GM12874 (cell line): ENCODE measurements around the gene IRX5.
A peak's percentile ranks its signal among the peaks of the same experiment; 100 is the strongest.

Source experiments
- TF ChIP-seq, protein P1 (sequence below): IDR thresholded peaks from 2 replicates; pipeline ENCODE4 v1.5.1; 2011; ENCODE audit warnings: low read depth, mild to moderate bottlenecking, control low read depth, low read length, moderate library complexity; ENCODE audit not compliant: insufficient read depth

The IRX5 gene

GRCh38 chr16:54923988-54924387 lies 6.7 kb upstream of the IRX5 start:
- TF ChIP-seq, protein P1, sequence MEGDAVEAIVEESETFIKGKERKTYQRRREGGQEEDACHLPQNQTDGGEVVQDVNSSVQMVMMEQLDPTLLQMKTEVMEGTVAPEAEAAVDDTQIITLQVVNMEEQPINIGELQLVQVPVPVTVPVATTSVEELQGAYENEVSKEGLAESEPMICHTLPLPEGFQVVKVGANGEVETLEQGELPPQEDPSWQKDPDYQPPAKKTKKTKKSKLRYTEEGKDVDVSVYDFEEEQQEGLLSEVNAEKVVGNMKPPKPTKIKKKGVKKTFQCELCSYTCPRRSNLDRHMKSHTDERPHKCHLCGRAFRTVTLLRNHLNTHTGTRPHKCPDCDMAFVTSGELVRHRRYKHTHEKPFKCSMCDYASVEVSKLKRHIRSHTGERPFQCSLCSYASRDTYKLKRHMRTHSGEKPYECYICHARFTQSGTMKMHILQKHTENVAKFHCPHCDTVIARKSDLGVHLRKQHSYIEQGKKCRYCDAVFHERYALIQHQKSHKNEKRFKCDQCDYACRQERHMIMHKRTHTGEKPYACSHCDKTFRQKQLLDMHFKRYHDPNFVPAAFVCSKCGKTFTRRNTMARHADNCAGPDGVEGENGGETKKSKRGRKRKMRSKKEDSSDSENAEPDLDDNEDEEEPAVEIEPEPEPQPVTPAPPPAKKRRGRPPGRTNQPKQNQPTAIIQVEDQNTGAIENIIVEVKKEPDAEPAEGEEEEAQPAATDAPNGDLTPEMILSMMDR = no peak

DNA sequence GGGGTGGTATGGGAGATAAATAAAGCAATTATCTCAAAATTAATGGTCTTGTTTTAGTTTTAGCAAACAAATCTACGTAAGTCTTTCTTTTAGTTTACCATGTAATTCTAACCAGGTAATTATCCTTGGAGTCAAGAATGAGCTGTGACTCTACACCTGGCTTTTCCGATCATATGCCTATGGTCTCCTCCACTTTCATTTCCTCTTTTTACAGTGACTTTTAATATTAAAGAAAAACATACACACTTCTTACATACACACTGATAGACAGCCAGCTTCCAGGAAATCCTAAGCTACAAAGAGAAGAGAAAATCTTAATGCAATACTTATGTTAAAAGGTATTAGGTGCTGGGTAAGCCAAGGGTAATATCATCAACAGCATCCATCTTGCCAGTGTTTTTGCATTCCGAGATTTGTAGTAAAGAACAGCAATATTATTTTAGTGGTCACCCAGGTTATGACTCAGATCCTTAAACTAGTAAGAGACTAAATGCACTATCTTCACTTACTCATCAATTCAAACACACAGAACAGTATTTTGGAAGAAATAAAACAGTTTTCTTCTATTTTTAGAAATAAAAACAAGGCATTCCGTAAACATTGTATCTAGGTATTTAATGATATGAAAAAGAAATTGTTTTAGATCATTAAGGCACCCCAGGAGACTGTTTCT lies 4.4 kb upstream of the IRX5 start:
- TF ChIP-seq, protein P1 = no peak

GRCh38 chr16:54927125-54928015 lies 3.3 kb upstream of the IRX5 start:
- TF ChIP-seq, protein P1 = no peak

DNA sequence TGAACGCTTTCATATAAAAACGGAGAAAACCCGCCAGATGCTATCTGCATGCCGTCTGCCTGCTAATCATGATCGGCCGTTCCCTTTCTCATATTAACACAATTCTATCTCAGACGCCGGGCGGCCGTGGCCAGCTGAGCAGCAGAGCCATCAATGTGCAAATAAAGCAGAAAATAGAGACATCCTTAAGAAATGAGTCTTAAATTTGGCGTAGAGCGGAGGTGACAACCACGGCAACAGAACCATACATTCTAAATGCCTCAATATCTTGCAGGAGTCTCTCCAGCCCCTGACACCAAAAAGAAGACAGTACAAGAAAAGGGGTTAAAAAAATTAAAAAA lies 2.7 kb upstream of the IRX5 start:
- TF ChIP-seq, protein P1 = no peak

DNA sequence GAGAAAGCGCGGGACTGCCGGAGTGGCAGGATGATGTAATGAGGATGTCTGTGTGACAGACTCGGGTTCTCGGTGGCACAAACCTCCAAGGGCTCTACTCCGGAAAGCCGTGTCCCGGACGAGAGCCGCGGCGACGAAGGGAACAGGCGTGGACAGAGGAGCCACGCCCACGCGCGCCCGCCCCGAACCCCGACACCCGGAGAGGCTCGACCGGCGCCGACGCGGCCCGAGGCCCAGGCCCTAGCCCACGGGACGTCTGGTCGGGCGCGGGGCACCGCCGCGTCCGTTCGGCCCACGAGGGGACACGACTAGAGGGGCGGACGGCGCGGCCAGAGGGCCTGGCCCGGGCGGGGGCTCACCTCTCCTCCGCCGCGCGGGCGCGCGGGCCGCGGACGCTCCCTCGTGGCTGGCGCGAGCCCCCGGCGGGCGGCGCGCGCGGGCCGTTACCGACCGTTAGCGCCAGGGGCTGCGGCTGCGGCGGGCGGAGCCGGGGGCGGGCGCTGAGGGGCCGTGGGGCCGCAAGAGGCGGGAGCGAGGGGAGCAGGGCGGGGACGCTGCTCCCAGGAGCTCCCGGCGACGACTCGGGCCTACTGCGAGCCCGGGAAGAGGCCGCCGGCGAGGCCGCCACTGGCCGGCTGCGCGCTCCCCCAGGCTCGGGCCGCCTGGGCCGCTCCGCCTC lies 2.1 kb upstream of the IRX5 start:
- TF ChIP-seq, protein P1 = no peak

GRCh38 chr16:54929090-54930004 lies 1.3 kb upstream of the IRX5 start:
- TF ChIP-seq, protein P1 = 0 out of 2 replicates have a peak, but pooled peaks have one; percentile 18
